Measurements from ENCODE around the gene THSD4.
"Not testable (repeated sequence)": the region's sequence is repeated elsewhere in the genome, so short reads cannot be mapped to it uniquely, and the experiment has no call there.

Gene THSD4

DNA sequence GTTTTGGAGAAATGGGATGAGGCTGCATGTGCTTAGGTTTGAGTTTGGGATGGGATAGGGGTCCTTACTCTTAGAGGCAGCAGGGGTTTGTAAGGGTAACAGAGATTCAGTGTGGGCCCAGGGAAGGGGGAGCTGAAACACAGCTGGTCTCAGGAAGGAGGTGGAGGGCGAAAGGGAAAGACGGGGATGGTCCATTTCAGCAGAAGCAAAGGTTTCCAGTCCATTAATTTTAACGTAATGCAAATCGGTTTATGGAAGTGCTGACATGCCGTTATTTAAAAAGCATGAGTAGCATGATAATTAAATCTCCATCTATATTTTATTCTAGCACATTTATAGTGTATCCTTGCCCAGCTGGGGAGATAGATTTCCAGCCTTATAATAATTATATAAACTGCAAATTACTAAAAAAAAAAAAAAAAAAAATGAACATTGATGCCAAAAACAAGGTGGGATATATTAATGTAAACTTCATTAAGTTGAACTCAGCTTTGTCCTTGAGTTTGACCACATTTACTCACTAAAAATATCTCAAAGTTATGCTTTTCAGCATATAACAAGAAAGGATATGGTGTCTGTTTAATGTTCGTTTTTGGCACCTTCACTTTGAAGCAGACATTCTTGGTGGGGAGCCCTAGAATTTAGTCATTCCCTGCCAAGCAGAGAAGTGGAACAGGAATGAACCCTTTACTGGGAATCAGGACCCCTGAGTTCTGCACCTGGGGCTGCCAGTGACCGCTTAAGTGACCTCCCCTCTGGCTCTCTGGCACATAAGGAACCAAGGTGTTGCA lies 234.7 kb downstream of the THSD4 start:
- no peak for DNase-seq (ENCODE audit: low read depth in 2 of 2)

DNA sequence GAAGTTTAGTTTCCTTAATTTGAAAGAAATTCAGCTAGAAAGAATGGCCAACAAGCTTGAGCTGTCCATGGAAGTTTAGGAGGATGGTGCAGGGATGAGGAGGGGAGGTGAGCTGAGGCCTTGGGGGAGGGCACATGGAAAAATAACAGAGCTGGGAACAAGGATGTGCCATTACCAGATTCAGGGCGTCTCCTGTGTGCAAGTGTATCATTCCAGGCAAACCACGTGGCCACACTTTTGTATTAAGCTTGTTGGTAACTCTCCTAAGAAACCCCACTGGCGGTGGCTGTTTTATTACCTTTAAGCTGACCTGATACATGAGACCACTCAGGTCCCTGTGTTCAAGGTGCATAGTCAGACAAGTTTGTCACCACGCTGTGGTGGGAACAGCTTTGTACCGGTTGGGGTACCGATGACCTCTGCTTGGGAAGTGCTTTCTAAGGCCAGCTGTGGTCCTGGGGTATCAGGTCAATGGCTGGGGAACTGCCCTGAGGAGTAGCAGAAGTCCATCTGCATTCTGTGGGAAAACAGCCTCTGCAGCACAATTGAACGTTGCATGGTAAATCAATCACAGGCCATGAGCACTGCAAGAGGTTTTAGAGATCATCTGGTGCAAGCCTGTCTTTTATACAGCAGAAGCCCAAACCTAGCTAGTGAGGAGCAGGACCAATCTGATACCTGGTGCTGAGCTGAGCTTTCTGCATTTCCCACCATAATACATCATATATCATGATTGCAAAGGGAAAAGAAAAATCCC lies 235.5 kb downstream of the THSD4 start:
- no peak for DNase-seq (ENCODE audit: low read depth in 2 of 2)

DNA sequence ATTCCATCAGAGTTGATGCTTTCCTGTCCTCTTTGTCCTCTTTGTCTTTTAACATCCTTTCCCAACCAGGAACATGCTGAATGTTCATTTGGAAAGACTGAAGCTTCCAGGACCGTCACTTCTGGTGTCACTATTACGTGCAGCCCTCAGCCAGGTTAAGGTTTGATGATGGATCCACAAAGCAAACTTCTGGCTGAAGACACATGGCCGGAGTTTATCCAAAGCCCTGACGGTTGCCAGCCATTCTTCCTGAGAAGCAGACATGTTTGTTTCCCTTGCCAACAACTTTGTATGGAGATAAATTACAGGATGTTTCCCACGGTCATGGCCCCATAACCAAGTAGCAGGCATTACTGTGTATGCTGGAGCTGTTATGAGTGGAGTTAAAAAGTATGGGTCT lies 236.9 kb downstream of the THSD4 start:
- no peak for DNase-seq (ENCODE audit: low read depth in 2 of 2)

DNA sequence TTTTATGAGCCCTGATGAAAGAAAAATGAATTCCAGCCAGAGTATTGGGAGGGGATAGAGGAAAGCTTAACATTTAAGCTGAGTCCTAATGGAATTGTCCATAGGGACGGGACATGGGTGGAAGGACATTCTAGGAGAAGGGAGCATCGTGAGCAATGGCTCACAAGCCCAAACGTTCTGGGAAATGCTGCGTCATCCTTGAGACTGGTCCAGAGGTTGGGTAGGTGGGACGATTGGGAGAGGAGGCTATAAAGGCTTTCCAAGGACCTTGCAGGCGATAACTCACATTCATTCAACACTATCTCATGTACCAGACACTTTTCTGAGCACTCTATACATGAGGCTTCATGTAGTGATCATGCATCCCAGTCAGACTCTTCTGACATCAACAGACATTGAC lies 237.5 kb downstream of the THSD4 start:
- DNase-seq (ENCODE audit: low read depth in 2 of 2): no peak

DNA sequence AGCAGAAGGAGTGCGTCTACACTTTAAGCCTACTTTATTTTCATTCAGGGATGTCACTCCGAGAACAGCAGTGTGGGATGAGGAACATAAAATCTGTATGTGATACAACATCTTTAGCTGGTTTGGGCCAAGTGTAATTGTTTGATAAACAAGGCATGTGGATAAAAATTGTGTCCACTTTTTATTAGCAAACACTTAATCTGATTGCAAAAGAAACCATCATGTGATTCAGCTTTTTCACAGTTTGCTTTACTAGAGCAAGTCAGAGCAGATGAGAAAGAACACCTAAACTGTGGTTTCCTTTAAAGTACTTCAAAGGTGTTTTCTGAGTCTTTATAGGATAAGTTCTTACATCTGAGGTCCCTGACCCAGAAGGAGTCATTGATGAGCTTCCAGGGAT lies 237.9 kb downstream of the THSD4 start:
- no peak for DNase-seq (ENCODE audit: low read depth in 2 of 2)

DNA sequence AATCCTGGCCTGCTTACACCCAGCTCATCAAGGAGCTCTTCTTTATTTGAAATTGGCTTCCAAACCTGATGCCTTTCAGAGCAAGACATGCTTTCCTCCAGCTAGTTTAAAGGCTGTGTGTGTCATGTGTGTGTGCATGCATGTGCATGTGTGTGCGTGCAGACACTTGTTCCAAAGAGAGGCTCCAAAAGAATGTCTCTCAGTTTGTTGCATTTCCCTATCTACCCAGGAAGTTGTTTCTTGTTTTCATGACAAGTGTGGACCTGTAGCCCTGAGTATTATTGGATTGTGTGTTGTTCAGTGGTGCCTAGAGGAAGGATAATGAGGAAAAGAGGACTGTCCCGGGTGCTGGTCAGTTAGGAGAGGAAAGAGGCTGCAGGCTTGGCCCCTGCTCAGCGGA lies 240.0 kb downstream of the THSD4 start:
- DNase-seq (ENCODE audit: low read depth in 2 of 2): no peak

DNA sequence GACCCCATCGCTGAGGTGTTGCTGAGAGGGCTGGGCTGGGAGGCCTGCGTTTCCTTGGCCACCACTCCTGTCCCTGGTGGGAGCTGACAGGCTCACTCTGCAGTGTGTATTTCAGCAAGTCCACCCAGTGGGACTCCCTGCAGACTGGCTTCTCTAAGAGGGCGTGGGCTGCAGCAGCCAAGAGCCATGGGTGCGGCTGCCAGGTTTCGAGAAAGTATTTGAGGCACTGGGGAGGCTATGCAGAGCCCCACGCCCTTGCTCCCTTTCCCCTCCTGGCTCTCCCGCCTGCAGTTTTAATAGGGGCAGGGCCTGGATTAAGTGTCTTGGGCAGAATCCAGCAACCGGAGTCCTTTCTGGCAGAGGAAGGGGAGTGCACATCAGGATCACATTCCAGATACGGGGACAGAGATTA lies 242.1 kb downstream of the THSD4 start:
- no peak for DNase-seq (ENCODE audit: low read depth in 2 of 2)

DNA sequence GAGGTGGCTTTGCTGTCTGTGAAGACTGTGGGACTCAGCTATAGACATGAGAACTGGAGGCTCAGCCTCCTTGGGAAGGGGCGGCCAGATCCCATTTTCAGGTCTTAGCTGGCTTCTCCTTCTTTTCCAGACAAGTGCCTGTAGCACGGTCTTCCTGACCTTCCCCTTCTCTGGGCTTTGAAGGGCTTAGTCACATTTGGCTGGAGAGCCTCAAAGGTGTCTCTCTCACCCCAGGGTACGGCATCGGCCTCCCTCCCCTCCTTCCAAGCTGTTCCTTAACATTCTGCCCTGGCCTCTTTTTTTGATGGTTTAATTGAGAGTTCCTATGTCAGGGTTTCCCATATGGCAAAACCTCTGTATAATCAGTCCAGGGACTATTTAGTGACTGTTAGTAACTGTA lies 242.7 kb downstream of the THSD4 start:
- no peak for DNase-seq (ENCODE audit: low read depth in 2 of 2)

DNA sequence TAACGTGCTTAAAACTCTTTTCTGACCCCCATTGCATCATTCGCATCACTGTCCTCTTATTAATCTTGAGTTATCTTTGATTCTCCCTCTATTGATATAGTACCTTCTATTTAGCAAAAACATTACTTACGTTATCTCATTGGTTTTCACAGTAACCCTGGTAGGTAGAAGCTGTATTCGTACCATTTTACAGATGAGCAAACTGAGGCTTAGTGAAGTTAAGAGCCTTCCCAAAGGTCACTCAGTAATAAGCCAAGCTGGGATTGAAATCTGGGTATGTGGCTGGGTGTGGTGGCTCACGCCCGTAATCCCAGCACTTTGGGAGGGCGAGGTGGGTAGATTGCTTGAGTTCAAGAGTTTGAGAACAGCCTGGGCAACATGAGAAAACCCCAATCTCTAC lies 244.0 kb downstream of the THSD4 start:
- DNase-seq (ENCODE audit: low read depth in 2 of 2): no peak

DNA sequence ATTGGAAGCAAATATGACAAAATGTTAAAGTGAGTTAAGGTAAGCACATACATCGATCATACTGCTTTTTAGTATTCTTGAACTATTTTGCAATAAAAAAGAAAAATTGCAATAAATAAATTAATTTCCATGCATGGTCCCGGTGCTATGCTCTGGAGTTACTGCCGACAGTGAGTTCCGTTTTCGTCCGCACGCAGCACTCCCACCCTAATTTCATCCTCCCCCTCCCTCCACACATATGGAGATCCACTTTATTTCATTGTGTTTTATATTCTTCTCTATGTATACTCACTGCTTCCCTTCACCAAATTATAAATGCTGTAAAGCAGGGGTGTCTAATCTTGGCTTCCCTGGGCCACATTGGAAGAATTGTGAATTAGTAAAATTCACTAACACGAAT lies 247.3 kb downstream of the THSD4 start:
- DNase-seq (ENCODE audit: low read depth in 2 of 2): no peak

DNA sequence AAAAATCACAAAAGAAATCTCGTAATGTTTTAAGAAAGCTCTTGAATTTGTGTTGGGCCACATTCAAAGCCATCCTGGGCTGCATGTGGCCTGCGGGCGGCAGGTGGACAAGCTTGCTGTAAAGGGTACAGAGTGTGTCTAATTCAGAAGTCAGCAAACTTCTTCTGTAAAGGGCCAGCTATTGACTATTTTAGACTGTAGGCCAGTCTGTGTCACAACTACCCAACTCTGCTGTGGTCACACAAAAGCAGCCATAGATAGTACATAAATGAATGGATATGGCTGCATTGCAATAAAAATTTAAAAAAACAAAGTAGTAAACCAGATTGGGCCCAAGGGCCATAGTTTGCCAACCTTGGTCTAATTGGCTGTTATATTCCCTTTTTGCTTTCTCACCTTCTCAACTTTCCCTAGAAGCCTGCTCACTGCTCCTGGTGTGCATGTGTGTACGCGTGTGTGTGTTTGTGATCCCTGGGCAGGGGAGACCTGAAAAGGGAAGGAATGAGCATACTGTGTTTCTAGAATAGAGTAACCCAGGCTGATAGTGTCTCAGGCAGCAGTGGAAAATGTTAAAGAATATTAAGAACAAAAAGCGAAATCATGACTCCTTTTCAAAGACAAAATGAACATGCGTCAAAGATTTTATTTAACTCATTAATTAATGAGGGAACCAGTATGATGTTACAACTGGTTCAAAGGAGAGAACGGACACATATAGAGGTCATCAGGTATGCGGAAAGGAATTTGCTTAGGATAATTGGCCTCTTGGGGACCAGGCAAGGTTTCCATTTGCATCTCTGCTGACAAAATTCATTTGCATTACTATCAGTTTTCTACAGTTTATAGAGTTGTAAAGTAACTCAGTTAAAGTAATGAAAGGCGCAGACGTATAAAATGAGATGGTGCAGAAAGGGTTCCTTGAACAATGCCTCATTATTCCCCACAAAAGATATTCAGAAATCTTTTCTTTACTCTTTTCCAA lies 248.0 kb downstream of the THSD4 start:
- no peak for DNase-seq (ENCODE audit: low read depth in 2 of 2)

DNA sequence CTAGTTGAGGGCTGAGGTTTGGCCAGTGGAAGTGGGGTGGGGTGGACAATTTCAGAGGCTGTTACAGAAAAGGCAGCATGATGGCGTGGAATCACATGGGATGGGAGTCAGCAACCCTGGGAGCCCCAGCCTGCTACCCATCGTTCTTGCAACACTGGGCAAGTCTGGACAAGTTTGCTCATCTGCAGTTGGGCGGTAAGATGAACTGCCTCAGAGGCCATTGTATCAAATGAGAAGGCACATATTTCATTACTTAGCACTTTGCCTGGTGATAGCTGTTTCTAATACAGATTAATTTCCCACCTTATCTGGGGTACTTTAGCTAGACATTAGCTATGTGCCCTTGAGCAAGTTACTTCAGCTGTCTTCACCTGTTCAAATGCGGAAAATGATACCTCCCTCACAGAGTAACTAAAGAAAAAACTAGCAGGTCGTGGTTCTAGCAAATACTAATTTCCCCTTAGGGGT lies 248.9 kb downstream of the THSD4 start:
- DNase-seq (ENCODE audit: low read depth in 2 of 2): no peak

DNA sequence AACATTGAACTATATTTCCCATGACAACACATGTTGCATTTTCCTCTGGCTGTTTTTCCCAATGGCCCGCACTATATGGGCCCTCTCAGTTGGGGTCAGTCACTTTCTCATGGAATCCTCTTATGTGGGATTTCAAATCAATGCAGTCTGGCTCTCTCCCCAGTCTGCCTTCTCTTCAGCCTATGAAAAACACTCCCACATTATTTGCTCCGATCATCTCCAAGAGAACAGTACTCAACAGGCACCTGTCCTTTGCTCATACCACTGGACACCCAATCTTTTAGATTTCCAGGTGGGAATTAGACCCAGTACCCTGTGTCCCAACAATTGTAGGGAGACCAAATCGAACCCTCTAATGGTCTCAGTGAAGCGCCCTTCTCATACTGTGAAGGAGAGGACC lies 251.3 kb downstream of the THSD4 start:
- DNase-seq (ENCODE audit: low read depth in 2 of 2): no peak

DNA sequence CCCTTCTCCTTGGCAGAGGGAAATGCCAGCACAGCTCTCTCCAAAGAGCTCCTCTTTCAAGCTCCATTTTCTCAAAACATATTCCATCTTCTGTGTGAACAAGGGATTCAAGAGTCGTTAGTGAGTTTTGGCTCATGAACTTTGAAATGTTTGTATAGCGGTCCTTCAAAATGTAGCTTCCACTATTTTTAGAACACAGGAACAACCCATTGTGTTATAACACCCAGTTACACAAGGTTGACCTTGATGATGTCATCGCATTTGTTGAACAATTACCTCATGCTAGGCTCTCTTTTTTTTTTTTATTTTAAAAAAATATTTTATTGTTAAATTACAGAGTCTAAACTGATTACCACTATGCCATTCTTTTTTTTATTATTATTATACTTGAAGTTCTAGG lies 251.7 kb downstream of the THSD4 start:
- DNase-seq (ENCODE audit: low read depth in 2 of 2): no peak

DNA sequence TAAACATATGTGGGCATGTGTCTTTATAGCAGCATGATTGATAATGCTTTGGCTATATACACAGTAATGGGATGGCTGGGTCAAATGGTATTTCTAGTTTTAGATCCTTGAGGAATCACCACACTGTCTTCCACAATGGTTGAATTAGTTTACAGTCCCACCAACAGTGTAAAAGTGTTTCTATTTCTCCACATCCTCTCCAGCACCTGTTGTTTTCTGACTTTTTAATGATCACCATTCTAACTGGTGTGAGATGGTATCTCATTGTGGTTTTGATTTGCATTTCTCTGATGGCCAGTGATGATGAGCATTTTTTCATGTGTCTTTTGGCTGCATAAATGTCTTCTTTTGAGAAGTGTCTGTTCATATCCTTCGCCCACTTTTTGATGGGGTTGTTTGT lies 252.5 kb downstream of the THSD4 start:
- DNase-seq (ENCODE audit: low read depth in 2 of 2): not testable (repeated sequence)

DNA sequence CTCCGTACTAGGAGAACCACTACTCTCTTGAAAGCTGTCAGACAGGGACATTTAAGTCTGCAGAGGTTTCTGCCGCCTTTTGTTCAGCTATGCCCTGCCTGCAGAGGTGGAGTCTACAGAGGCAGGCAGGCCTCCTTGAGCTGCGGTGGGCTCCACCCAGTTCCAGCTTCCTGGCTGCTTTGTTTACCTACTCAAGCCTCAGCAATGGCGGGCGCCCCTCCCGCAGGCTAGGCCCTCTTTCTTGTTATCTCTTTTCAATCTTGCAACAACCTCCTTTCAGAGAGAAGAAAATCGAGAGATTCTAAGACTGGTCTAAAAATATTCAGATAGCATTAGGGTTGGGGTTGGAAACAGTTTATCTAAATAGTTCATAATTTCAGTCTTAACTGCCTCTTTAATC lies 257.5 kb downstream of the THSD4 start:
- DNase-seq (ENCODE audit: low read depth in 2 of 2): not testable (repeated sequence)

DNA sequence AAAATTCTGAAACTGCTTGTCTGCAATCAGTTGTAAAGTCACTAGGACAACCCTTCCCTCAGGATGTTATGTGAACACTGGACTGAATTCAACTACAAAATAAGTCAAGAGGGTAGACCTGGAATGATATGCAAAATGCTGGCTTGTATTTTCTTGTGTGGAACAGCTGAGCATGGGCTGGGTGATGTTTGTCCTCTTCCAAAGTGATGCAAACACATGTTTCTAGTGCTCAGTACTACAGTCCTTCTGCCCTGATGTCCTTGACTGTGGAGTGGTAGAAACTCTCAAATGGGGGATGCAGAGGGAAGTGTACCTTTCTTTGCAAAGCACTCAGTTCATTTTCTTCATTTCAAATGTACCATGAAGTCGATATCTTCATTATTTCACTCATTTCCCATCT lies 258.6 kb downstream of the THSD4 start:
- no peak for DNase-seq (ENCODE audit: low read depth in 2 of 2)

DNA sequence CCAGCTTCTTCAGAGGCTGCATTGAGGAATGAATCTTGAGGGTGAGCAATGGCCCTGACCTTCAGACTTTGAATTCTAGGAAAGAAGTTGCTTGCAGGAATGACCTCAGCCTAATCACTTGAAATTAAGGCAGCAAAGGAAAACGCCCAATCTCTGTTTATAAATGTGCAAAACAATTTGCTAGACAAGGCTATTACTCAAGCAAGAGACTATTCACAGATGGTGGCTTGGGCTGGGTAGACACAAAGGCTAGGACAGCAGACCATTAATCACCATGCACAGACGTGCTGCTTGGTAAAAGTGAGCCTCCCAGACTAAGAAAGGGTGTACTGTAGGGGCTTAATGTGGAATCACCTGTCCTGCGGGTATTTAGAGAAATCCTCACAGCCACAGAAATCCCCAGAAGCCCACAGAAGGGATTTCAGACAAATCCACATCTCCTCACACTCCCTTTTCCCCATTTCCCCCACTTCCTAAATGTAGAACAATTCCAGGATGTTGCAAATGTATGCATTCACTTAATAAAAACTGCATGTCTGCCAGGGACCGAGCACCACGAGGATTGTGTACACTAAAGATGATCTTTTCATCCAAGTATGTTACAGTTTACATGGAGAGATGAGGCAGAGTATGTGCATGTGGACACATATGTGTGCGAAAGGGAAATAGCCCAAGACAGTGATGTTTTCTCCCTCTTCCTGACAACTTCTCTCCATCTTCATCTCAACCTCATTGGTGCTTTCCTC lies 259.5 kb downstream of the THSD4 start:
- peak; percentile 20 to 25 for DNase-seq (ENCODE audit: low read depth in 2 of 2)

DNA sequence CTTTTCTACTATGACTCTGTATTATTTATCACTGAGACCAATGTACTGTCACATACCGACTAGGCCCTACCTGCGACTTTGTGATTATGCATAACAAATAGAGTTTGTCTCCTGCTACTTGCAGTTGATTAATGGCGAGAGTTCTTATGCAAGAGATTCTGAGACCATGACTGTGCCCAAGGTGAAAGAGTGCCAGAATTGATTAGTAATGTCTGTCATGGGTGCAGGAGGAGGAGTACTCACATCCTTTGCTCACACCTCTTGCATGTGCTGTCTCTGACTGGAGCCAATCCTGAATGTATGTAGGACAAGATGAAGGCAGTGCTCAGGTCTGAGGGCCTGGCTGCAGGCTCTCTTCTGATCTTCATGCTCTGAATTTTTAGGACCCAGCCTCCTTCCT lies 260.7 kb downstream of the THSD4 start:
- DNase-seq (ENCODE audit: low read depth in 2 of 2): no peak

DNA sequence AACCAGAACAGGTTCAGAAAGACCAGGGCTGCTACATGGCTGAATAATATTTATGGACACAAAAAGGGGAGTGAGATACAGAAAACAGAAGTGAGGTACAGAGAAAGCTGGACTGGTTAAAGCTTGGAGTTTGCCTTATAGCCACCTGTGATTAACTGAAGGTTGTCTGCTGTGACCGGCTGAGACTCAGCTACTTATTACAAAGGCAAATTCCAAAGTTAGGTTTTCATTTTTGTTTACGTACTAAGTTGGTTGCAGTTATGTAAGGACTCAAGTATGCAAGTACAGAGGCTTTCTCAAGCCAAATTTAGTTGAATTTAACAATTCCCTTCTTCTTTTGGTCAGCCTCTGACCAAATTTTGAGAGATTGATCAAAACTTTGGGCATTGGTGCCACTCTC lies 264.6 kb downstream of the THSD4 start:
- DNase-seq (ENCODE audit: low read depth in 2 of 2): no peak

DNA sequence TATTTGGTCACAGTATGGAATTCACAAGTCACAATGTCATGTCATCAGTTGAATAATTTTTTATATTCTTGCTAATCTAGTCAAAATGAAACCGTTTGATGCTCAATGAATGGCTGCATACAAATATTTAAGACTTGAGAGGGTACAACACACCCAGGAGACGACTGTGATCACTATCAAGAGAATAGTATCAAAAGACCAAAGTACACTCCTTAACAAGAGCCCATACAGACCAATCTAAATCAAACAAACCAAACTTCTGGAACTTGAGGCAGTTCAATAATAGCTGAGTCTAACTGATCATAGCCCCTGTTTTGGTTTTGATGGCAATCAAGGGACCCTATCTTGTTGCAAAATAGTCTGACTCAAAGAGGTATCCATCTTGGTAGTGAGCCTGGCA lies 265.1 kb downstream of the THSD4 start:
- no peak for DNase-seq (ENCODE audit: low read depth in 2 of 2)
